ENCODE measurements around the gene LRRC23. TPM values are rescaled to one million over a fixed set of nuclear protein-coding genes. Genes with fewer than 3 reads are reported as not detected.
"Not testable (repeated sequence)": the region's sequence is repeated elsewhere in the genome, so short reads cannot be mapped to it uniquely, and the experiment has no call there.

LRRC23 gene
- total and polyA plus RNA-seq, 9 donors: 5.7 to 13.7 (median 11.0) TPM

DNA sequence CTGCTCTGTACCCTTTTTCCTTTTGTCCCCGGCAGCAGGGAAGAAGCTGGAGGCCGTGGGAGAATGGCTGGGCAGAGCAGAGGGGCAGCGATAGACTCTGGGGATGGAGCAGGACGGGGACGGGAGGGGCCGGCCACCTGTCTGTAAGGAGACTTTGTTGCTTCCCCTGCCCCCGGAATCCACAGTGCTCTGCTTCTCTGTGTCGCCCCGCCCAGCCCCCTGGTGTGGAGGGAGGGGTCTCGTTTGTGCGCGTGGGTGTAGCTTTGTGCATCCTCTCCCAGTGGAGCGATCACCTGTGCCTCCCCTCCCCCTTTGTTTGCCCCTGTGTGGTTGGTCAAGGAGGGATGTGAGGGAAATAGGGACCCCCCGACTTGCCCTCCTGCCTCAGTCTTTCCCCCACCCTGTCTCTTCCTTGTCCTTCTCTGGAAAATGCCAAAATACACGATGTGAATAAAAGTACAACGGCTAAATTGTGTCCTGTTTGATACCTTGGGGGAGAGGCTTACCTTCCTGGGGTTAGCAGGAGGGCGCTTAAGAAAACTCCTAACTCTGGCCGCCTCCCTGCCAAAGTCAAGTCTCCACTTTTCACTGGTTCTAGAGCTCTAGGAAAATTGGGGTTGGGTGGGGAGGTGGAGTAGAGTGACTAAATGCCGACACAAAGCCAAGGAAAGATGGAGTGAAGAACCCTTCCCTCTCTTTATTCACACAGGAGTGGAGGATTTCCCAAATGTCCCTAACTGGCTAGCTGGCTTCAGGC, 38.3 kb upstream of the LRRC23 start:
- H3K27me3 ChIP-seq (ENCODE audit: control insufficient read depth, insufficient read depth, low read length): no peaks in the 10 kb centered on the region
- H3K36me3 ChIP-seq (ENCODE audit: control insufficient read depth, insufficient read depth, low read length): peaks cover 75% of the 10 kb centered on the region
- H3K4me1 ChIP-seq (ENCODE audit: control insufficient read depth, insufficient read depth, low read length): peaks cover 36% of the 10 kb centered on the region
- peak; percentile 39 for DNase-seq
- peak overlapping the region; percentile 84 for H3K27ac ChIP-seq (ENCODE audit: low read length)
- WGBS (ENCODE audit: insufficient coverage): 88% methylated on average over 4 of the region's 19 CpGs
- peak overlapping the region; percentile 85 for H3K4me3 ChIP-seq (ENCODE audit: low read length)
- H3K9me3 ChIP-seq (replicated peaks; ENCODE audit: control insufficient read depth, low read depth, low read length): no peaks in the 10 kb centered on the region

DNA sequence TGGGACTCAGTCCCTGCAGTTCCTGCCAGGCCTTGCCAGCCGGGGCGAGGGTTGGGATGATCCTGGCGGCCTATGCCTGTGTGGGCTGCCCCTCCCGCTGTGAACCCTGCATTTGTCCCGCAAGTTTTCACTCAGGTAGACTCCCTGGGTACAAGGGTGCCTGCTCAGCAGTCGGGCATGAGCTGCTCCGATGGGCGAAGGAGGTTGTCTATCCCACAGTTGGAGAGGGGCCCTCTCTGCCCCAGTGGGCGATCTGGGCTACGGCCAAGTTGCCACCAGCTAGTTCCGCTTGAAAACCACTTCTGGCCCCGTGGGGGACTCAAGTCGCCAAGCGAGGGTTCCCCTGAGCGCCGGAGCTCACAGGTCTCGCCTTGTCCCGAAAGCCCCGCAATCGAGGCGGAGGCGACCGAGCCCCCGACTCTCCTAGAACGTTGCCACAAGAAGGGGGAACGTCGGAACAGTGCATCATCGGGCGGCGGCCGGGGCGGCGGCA, 37.7 kb upstream of the LRRC23 start:
- no peak for DNase-seq
- Histone ChIP-seq H3K27me3 (ENCODE audit: control insufficient read depth, insufficient read depth, low read length) (no peaks in the 10 kb centered on the region), H3K27ac (ENCODE audit: low read length) (peak overlapping the region; percentile 84), H3K9me3 (replicated peaks; ENCODE audit: control insufficient read depth, low read depth, low read length) (no peaks in the 10 kb centered on the region), H3K4me3 (ENCODE audit: low read length) (peak overlapping the region; percentile 85), H3K4me1 (ENCODE audit: control insufficient read depth, insufficient read depth, low read length) (peaks cover 42% of the 10 kb centered on the region), H3K36me3 (ENCODE audit: control insufficient read depth, insufficient read depth, low read length) (peaks cover 73% of the 10 kb centered on the region)
- WGBS (ENCODE audit: insufficient coverage): 3% methylated on average over 33 of the region's 33 CpGs

GRCh38 chr12:6867413-6868210, 37.0 kb upstream of the LRRC23 start, which contains the start of gene TPI1:
Gene TPI1 (plus strand): TSS chr12:6867531. CDS start chr12:6867567, 36 bp downstream.
- Histone ChIP-seq H3K36me3 (ENCODE audit: control insufficient read depth, insufficient read depth, low read length) (peaks cover 68% of the 10 kb centered on the region), H3K27ac (ENCODE audit: low read length) (peak within 1 kb of the TSS; percentile 93), H3K27me3 (ENCODE audit: control insufficient read depth, insufficient read depth, low read length) (no peaks in the 10 kb centered on the region), H3K4me1 (ENCODE audit: control insufficient read depth, insufficient read depth, low read length) (peaks cover 47% of the 10 kb centered on the region), H3K9me3 (replicated peaks; ENCODE audit: control insufficient read depth, low read depth, low read length) (no peaks in the 10 kb centered on the region), H3K4me3 (ENCODE audit: low read length) (peak within 1 kb of the TSS; percentile 85)
- DNase-seq: peak; percentile 91
- WGBS (ENCODE audit: insufficient coverage): under 1% methylated on average over 83 of the region's 86 CpGs

- no peaks in the 10 kb centered on the region for H3K27me3 ChIP-seq (ENCODE audit: control insufficient read depth, insufficient read depth, low read length)
- H3K4me1 ChIP-seq (ENCODE audit: control insufficient read depth, insufficient read depth, low read length): peaks cover 50% of the 10 kb centered on the region
- peak overlapping the region; percentile 93 for H3K27ac ChIP-seq (ENCODE audit: low read length)
- H3K9me3 ChIP-seq (replicated peaks; ENCODE audit: control insufficient read depth, low read depth, low read length): no peaks in the 10 kb centered on the region
- H3K4me3 ChIP-seq (ENCODE audit: low read length): peak overlapping the region; percentile 85
- 0% methylated on average over 7 of the region's 22 CpGs for WGBS (ENCODE audit: insufficient coverage)
- H3K36me3 ChIP-seq (ENCODE audit: control insufficient read depth, insufficient read depth, low read length): peaks cover 61% of the 10 kb centered on the region
- DNase-seq: peak; percentile 70
Measured at GRCh38 chr12:6868211-6869048, 36.2 kb upstream of the LRRC23 start.

- Histone ChIP-seq H3K27ac (ENCODE audit: low read length) (peak overlapping the region; percentile 93), H3K27me3 (ENCODE audit: control insufficient read depth, insufficient read depth, low read length) (no peaks in the 10 kb centered on the region), H3K4me3 (ENCODE audit: low read length) (peak overlapping the region; percentile 85), H3K9me3 (replicated peaks; ENCODE audit: control insufficient read depth, low read depth, low read length) (no peaks in the 10 kb centered on the region), H3K36me3 (ENCODE audit: control insufficient read depth, insufficient read depth, low read length) (peaks cover 52% of the 10 kb centered on the region), H3K4me1 (ENCODE audit: control insufficient read depth, insufficient read depth, low read length) (peaks cover 57% of the 10 kb centered on the region)
- 30% methylated on average over 12 of the region's 12 CpGs for WGBS (ENCODE audit: insufficient coverage)
- peak; percentile 88 for DNase-seq
Measured at GRCh38 chr12:6869049-6870021, 35.3 kb upstream of the LRRC23 start.

DNA sequence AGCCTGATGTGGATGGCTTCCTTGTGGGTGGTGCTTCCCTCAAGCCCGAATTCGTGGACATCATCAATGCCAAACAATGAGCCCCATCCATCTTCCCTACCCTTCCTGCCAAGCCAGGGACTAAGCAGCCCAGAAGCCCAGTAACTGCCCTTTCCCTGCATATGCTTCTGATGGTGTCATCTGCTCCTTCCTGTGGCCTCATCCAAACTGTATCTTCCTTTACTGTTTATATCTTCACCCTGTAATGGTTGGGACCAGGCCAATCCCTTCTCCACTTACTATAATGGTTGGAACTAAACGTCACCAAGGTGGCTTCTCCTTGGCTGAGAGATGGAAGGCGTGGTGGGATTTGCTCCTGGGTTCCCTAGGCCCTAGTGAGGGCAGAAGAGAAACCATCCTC, 34.3 kb upstream of the LRRC23 start:
- not testable (repeated sequence) for H3K4me3 ChIP-seq (ENCODE audit: low read length); H3K27me3 ChIP-seq (ENCODE audit: control insufficient read depth, insufficient read depth, low read length); DNase-seq; H3K9me3 ChIP-seq (replicated peaks; ENCODE audit: control insufficient read depth, low read depth, low read length); H3K27ac ChIP-seq (ENCODE audit: low read length)
- peaks cover 57% of the 10 kb centered on the region for H3K4me1 ChIP-seq (ENCODE audit: control insufficient read depth, insufficient read depth, low read length)
- 50% methylated on average over 2 of the region's 4 CpGs for WGBS (ENCODE audit: insufficient coverage)
- H3K36me3 ChIP-seq (ENCODE audit: control insufficient read depth, insufficient read depth, low read length): peaks cover 44% of the 10 kb centered on the region

DNA sequence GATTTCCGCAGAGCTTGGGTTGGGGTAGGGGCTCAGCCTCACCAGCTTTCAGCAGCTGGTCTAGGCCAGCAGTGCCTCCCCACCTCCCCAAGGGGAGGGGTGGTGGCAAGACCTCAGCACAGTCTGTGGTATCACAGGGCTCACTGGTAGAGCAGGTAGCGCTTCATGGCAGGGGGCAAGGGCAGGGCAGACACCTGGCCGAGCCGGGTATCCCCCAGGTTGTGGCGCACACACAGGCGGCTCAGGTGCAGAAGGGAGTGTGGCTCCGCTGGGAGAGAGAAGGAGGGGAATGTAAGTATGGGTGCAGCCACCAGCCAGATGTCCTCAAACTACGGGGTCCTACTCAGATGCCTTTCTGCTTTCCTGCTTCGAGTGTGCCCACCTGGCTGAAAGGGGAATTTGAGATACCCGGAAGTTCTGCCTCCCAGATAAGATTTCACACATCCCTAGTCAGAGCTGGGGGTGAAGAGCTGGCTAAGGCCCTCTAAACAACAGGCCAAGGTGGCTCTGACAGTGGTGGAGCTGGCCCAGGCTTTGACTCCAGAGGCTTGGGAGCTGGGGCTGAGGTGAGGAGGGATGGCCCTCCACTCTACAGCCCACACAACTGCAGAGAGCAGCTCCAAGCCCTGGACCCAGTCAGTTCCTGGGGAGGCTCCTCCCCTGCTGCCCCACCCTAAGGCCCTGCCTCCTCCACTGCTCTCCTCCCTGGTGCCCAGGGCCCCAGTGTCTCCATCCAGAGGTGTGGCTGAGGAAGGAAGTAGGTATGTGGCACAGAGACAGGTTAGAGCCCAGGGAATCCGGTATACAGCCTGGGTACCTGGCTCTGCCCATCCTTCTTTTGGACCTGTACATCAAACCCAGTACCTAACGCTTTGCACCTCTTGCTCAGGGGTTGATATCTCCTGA, 33.3 kb upstream of the LRRC23 start:
- Histone ChIP-seq H3K36me3 (ENCODE audit: control insufficient read depth, insufficient read depth, low read length) (peaks cover 38% of the 10 kb centered on the region), H3K9me3 (replicated peaks; ENCODE audit: control insufficient read depth, low read depth, low read length) (no peaks in the 10 kb centered on the region), H3K4me3 (ENCODE audit: low read length) (no peak overlapping the region), H3K4me1 (ENCODE audit: control insufficient read depth, insufficient read depth, low read length) (peaks cover 54% of the 10 kb centered on the region), H3K27me3 (ENCODE audit: control insufficient read depth, insufficient read depth, low read length) (no peaks in the 10 kb centered on the region), H3K27ac (ENCODE audit: low read length) (no peak overlapping the region)
- no peak for DNase-seq
- WGBS (ENCODE audit: insufficient coverage): 83% methylated on average over 9 of the region's 12 CpGs

- Histone ChIP-seq H3K36me3 (ENCODE audit: control insufficient read depth, insufficient read depth, low read length) (peaks cover 35% of the 10 kb centered on the region), H3K27ac (ENCODE audit: low read length) (peak overlapping the region; percentile 88), H3K27me3 (ENCODE audit: control insufficient read depth, insufficient read depth, low read length) (no peaks in the 10 kb centered on the region), H3K4me3 (ENCODE audit: low read length) (peak overlapping the region; percentile 84), H3K9me3 (replicated peaks; ENCODE audit: control insufficient read depth, low read depth, low read length) (no peaks in the 10 kb centered on the region), H3K4me1 (ENCODE audit: control insufficient read depth, insufficient read depth, low read length) (peaks cover 45% of the 10 kb centered on the region)
- DNase-seq: peak; percentile 90
- 2% methylated on average over 34 of the region's 40 CpGs for WGBS (ENCODE audit: insufficient coverage)
Measured at GRCh38 chr12:6872073-6873048, 32.3 kb upstream of the LRRC23 start.
